GM19193 (cell line): Measurements from ENCODE around the gene TGFBR2.

Experiments used
- POLR2A ChIP-seq: IDR thresholded peaks from 4 replicates; pipeline ENCODE4 v1.6.1; 2011; ENCODE audit not compliant: insufficient read depth, insufficient read length; ENCODE audit errors: extremely low read depth

Gene TGFBR2

GRCh38 chr3:30677347-30677685 lies 70.9 kb downstream of the TGFBR2 start:
- no peak for TF ChIP-seq POLR2A

DNA sequence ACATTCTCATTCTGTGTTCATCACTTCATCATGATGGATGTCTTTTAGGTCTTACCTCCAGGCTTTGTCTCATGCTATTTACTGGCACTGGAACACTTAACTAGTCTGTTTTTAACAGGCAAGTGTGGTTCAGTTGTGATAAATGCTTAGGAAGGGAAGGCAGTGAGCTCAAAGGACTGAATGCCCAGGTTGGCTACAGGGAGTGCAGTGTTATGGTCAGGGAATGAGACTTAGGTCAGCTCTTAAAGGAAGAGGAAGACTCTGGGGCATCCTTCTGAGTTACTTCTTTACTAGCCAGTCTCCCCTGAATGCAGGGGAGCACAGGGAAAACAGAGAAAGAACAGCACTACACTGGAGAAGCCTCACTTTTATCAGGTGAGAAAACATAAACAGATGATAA lies 72.6 kb downstream of the TGFBR2 start:
- no peak for TF ChIP-seq POLR2A

- no peak for TF ChIP-seq POLR2A
These were observed 74.6 kb downstream of the TGFBR2 start for GRCh38 chr3:30680789-30681648.

DNA sequence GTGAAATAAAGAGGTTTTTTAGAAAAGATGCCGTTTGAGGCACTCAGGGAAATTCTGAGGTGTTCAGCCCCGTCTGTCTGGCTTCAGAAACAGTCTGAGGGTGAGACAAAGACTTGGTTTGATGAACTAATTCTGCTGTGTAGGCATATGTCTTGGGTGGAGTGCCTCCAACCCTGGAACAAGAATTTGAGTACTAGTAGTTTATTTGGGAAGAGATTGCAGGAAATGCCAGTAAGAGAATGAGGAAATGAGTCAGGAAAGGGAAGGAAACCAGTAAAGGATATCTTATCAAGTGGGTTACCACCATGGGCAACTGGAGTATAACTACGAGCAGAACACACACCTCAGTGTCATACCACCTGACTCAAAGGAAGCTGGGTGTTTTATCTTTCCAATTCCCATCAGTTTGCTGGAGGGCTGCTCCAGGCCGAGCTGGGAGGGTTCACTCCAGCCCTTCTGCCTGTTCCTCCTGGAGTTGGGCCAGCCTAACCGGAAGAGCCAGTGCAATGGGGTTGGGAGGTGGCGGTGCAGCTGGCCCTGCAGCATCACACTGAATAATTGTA lies 75.3 kb downstream of the TGFBR2 start:
- TF ChIP-seq POLR2A = no peak

GRCh38 chr3:30682434-30683155 lies 76.2 kb downstream of the TGFBR2 start:
- no peak for TF ChIP-seq POLR2A

DNA sequence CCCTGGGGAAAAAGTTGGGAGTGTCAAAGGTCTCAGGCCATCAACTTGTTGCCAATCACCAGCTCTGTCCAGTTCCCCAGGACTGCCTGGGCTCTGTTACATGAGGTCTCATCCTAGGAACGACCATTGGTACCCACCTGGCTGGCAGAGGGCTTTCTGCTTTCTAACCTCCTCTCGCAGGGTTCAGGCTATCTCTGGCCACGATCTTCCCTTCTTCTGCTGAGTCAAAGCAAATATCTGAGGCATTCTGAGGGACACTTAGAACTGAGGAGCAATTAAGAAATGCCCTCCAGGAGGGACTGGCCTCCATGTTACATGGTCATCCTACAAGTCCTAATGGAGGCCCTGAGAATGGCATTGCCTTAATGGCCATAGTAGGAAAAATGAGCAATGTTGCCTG lies 77.4 kb downstream of the TGFBR2 start:
- no peak for TF ChIP-seq POLR2A

- TF ChIP-seq POLR2A = no peak
These were observed 78.0 kb downstream of the TGFBR2 start for GRCh38 chr3:30684356-30684755.

DNA sequence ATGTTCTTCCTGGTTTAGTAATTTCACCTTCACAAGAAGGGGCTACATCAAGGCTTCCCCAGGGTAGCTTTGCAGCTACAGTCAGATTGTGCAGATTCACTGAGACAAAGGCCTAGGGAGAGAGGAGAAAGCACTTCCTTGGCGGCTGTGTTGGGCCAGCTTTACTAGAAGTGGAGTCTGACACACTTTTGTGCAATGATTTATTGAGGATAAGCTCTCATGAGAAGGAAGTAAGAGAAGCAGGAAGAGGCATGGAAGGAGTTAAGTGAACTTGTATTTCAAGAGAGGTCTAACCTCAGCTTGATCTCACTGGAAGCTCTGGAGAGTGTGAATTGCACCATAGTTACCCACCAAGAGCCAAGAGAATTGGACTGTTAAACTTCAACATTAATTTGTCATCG lies 78.9 kb downstream of the TGFBR2 start:
- TF ChIP-seq POLR2A = no peak

GRCh38 chr3:30686176-30686575 lies 79.8 kb downstream of the TGFBR2 start:
- TF ChIP-seq POLR2A = no peak

DNA sequence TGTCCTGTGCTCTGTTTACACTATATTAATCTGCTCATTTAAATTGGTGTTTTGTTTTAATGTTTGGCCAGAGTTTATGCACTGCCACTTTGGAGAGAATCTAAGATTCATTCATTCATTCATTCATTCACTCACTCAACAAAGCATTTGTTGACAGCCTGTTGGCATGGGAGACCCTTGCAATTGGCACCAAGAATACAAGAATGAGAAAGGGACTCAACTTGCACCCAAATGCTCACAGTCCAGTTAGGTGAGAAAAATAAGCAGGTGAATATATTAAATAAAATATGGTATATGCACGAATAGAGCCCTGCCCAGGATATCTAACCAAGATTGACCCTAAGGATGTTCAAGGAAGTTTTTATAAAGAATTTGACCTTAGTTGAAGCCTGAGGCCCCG lies 80.4 kb downstream of the TGFBR2 start:
- no peak for TF ChIP-seq POLR2A

GRCh38 chr3:30687930-30688570 lies 81.6 kb downstream of the TGFBR2 start:
- no peak for TF ChIP-seq POLR2A

- TF ChIP-seq POLR2A = no peak
These were observed 82.6 kb downstream of the TGFBR2 start for GRCh38 chr3:30688776-30689641.

- TF ChIP-seq POLR2A = no peak
These were observed 83.8 kb downstream of the TGFBR2 start for GRCh38 chr3:30690199-30690598.

DNA sequence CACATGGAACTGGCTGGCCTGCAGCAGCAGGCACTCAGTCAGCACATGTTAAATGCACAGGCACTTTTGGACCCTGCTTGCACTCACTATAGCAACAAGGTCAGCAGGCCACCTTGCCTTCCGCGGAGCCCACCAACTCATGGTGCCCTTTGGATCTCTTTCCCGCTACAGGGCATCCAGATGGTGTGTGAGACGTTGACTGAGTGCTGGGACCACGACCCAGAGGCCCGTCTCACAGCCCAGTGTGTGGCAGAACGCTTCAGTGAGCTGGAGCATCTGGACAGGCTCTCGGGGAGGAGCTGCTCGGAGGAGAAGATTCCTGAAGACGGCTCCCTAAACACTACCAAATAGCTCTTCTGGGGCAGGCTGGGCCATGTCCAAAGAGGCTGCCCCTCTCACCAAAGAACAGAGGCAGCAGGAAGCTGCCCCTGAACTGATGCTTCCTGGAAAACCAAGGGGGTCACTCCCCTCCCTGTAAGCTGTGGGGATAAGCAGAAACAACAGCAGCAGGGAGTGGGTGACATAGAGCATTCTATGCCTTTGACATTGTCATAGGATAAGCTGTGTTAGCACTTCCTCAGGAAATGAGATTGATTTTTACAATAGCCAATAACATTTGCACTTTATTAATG lies 85.0 kb downstream of the TGFBR2 start:
- no peak for TF ChIP-seq POLR2A

GRCh38 chr3:30691944-30692343 lies 85.5 kb downstream of the TGFBR2 start:
- no peak for TF ChIP-seq POLR2A
